NCI-H82 treated with DMSO at 0.1 percent for 48 hours (cell line): ENCODE data around the gene CYP2J2.
A peak's percentile ranks its signal among the peaks of the same experiment; 100 is the strongest.
"Not testable (repeated sequence)": the region's sequence is repeated elsewhere in the genome, so short reads cannot be mapped to it uniquely, and the experiment has no call there.

Experiments used
- DNase-seq: peaks from one replicate; lab custom pipeline; 2025; ENCODE audit not compliant: unreplicated experiment; lab: John Stamatoyannopoulos, UW

CYP2J2 gene, protein sequence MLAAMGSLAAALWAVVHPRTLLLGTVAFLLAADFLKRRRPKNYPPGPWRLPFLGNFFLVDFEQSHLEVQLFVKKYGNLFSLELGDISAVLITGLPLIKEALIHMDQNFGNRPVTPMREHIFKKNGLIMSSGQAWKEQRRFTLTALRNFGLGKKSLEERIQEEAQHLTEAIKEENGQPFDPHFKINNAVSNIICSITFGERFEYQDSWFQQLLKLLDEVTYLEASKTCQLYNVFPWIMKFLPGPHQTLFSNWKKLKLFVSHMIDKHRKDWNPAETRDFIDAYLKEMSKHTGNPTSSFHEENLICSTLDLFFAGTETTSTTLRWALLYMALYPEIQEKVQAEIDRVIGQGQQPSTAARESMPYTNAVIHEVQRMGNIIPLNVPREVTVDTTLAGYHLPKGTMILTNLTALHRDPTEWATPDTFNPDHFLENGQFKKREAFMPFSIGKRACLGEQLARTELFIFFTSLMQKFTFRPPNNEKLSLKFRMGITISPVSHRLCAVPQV

DNA sequence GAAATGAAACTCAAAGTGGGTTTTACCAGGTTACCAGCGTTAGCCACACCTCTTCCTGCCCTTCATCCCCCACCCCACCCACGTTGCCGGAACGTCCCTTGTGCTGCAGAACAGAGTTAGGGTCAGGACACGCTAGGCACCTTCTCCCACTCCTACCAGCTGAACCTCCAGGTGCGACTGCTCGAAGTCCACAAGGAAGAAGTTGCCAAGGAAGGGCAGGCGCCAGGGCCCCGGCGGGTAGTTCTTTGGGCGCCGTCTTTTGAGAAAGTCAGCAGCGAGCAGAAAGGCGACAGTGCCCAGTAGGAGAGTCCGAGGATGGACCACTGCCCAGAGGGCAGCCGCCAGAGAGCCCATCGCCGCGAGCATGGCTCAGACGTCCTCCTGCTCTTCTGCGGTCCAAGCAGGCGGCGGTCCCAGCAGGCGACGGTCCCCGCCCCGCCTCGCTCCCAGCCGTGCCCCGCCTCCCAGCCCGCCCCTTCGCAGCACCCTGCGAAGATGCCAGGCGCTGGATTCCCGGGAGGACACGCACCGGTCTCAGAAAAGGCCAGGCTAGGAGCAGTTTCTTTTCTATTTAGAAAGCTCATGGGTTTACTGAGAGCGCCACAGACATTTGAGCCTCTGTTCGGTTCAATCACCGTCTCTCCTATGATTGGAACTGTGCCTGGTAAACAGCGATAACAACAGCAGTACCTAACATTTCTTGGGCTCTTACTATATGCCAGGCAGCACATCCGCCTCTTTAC, at the start of gene CYP2J2:
CYP2J2 (minus strand) TSS at position 393 of the 743 bp plus-strand sequence; CDS start at position 366, 27 bp downstream.
- DNase-seq = no peak

DNA sequence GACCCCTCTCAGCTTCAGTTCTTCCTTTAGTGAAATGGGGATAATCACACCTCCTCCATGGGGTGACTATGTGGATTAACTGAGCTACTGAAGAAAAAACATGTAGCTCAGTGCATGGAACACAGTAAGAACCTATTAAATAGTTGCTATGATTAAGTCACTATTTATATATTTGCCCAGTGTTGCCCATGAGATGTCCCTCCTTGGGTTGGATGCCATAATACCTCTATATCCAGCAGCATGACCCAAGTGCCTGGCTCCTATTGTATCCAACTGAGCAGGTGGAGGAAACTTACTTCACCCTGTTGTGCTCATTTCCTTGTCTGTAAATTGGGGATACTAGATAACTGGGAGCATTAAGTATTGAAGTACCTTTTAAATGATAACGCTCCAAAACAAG, 47.1 kb upstream of the CYP2J2 start:
- DNase-seq = no peak

DNA sequence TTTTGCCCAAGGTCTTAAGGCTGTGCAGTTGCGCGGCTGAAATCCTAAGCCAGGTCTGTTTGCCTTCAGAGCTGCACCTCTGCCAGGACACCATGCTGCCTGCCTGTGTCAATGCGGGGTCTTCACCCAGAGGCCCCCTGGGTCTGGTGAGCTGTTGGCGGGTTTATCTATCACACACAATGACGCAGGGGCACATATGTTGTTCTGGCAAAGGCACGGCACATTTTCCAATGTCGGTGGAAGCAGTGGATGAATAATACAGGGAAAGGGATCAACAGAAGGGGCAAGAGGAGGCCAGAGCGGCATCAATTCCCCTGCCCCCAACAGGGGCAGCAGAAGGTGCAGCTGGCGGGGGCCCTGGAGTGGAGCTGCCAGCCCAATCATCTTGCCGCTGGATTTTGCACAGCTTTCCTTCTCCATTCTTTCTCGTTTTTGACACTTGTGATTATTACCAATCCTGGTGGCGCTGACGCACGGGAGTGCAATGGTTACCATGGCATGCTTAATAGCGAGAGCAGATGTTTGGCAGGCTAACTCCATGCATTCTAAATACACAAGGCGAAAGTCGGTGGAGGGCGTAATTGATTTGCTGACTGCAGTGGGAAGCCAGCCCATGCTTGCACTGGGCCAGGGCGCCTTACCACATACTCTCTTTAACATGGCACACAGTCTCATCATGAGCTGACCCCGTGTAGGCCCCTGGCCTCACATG, 45.8 kb upstream of the CYP2J2 start:
- DNase-seq = no peak

DNA sequence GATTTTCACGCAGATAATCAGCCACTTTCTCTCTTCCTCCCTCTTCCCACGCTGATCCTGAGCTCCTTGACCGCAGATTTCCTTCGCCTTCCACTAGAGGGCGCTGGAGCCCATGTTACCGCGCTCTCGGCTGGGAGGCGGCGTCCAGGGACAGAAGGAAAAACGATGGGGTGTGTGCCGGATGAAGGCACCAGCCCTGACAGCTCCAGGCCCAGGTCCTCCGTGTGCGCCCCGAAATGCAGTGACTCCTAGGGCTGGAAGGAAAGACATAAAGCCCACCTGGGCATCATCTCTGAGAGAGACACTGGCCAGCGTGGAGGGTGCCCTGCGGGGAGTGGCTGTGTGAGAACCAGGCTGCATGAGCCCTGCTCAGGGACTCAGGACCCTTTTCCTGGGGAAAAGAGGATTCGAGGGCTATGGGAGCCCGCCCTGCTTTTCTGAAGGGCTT, 44.9 kb upstream of the CYP2J2 start:
- peak; percentile 55 for DNase-seq

DNA sequence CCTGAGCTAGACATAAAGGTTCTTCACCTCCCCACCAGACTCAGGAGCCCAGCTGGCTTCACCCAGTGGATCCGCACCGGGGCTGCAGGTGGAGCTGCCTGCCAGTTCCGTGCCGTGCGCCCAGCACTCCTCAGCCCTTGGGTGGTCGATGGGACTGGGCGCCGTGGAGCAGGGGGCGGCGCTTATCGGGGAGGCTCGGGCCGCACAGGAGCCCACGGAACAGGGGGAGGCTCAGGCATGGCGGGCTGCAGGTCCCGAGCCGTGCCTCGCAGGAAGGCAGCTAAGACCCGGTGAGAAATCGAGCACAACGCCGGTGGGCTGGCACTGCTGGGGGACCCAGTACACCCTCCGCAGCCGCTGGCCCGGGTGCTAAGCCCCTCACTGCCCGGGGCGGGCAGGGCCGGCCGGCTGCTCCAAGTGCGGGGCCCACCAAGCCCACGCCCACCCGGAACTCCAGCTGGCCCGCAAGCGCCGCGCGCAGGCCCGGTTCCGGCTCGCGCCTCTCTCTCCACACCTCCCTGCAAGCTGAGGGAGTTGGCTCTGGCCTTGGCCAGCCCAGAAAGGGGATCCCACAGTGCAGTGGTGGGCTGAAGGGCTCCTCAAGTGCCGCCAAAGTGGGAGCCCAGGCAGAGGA, 43.1 kb upstream of the CYP2J2 start:
- not testable (repeated sequence) for DNase-seq

DNA sequence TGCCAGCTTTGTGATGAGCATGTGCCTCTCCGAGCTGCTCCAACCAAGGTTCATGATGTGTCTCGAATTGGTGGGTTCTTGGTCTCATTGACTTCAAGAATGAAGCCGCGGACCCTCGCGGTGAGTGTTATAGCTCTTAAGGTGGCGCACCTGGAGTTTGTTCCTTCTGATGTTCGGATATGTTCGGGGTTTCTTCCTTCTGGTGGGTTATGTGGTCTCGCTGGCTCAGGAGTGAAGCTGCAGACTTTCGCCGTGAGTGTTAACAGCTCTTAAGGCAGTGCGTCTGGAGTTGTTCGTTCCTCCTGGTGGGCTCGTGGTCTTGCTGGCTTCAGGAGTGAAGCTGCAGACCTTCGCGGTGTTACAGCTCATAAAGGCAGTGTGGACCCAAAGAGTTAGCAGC, 42.2 kb upstream of the CYP2J2 start:
- not testable (repeated sequence) for DNase-seq

DNA sequence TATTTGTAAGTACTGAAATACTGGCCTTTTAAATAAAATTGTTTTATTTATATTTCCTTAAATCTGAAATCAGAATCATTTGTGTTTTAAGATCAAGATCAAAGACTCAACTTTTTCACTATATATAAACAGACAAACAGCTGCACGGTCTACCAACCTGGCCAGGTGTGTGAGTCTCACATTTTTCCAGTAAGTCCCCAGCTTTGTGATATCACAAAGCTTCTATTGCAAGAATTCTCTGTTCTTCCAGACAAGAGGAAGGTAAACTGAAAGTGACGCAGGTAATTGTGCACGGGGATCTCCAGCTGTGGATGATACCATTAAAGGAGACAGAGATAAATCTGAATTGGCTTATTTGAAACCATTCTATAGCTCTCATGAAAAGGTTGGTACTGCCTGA, 41.2 kb upstream of the CYP2J2 start:
- DNase-seq = no peak

DNA sequence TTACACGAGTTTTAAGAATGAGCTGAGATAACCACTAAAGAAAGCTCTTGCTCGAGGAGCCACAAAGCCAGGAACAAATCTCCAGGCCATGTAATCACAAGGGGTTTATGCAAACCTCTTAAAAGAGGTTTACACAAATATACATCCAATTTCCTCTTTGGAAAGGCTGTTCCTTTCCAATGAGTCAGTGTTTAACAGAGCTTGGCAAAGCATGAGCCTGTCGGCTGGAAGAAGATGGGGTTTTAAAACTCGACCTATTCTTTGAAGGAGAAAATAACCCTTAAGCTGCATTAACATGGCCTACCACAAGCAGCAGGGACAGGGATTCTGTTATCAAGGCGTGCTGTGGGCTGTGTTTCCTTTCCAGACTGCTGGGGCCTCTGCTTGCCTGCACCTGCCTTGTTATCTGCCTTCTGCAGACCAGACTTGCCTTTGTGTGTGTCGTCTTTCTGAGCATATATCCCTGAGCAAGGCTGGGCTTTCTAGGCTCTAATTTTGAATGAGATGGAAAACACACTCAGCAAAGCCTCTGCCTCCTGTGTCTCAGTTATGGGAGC, 40.6 kb upstream of the CYP2J2 start:
- DNase-seq = no peak

DNA sequence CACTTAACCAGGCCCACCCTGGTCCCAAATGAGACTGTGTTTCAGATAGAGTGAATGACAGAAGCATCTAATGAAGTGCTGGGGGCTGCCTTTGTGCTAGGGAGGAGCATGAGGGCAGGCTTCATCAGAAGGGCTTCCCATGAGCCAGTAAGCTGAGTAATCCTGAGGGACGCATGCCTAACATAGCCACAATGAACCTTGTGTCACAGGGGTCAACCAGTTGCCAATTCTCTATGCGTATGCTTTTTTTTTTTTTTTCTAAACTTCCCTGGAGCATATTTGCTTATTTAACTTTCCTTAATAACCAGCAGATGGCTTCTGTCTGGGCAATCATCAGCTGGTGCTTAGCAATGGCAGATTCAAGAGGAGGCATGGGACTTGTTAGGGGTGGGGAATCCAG, 25.5 kb upstream of the CYP2J2 start:
- no peak for DNase-seq

DNA sequence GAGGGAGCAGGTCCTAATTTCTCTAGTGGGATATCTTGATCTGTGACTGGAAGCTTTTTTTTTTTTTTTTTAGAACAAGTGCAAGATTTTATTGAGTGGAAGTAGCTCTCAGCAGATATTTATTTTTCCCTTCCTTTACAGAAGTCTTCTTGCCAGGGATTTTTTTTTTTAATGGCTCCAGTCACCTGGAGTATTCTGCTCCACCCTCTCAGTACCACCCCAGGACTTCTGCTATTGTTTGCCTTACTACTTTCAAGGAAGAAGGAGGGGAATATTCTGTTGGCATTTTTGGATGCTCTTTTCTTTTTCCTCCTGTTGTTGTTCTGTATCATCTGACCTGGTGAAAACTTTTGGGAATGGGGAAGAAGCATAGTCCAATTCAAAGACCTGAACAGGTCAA, 23.1 kb upstream of the CYP2J2 start:
- no peak for DNase-seq

DNA sequence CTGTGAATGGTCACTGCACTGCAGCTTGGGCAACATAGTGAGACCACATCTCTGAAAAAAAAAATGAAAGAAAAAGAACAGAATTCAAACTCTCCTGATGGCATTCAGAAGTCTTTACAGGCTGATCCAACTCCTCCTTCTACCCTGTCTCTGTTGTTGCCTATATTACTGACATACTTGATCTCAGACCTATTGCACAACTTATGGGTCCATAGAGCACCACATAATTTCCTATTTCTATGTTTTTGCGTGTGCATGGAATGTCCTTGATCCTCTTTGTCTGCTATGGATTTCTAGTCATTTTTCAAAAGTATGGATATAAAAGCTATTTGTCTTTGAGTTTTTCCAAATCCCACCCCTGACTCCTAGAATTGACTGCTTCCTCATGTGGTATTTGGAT, 22.4 kb upstream of the CYP2J2 start:
- no peak for DNase-seq

DNA sequence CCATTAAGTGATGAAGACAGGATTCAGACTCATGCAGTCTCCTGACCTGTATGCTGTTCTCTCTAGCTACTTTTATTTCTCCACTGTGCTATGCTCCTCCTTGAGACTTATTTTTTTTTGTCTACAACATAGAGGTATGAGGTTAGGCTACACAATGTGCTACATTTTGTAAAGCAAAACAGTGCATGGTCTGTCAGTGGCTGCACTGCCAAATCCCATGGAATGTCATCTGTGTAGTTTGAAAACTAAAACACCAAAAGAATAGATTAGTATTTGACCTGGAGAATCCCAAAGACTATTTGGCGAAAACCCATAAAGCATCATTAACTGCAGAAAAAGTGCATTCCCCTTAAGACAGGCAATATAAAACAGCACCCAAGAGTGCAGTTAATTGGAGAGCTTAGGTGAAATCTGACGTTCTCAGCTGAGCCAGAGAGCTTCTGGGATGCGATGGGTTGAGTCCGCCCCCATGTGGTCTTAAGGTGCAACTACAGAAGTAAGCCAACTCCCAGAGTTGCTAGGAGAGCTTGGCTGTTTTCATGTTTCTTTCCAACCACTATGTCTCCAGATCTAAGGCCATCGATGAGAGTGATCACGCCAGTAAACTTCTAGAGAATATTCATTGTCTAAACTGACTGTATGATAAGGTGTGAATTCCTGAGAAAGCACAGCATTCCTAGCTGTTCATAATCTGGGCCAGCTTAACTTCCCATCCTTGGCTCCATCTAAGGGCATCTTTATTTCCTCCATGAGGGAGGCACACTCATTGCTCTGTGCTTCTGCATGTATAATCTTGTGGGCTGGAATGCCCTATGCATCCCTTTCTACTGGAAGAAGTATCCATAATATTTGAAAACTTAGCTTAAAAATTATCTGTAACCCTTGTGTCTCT, 20.7 kb upstream of the CYP2J2 start:
- DNase-seq = peak; percentile 18

DNA sequence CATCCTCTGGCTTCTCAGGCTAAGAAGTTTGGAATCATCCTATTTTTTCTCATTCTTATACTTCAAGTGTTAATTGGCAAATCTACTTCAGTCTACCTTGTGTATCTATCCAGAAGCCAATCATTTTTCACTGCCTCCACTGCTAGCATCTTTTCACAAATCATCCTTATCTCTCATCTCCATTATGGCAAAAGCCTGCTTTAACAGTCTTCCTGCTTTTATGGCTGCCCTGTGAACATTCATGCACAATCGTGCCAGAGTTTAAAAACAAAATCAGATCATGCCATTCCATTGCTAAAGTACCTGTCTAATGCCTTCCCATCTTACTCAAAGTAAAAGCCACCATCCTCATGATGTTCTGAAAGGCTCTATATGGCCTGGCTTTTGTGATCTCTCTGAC, 19.2 kb upstream of the CYP2J2 start:
- no peak for DNase-seq

DNA sequence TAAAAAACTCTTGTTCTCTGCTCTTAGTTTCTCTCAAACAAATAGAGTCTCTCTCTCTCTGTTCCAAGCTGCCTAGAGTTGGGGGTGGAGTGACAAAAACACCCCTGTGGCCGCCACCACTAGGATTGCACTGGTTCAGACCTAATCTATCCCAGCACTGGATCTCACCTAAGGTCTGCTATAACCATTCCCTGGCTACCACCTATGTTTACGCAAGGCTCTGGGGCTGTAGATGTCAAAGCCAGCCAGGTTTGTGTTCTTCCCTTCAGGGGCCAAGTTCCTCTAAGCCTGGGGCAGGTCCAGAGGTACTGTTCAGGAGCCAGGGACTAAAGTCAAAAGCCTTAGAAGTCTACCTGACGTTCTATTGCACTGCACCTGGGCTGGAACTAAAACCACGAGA, 12.8 kb upstream of the CYP2J2 start:
- DNase-seq = no peak

DNA sequence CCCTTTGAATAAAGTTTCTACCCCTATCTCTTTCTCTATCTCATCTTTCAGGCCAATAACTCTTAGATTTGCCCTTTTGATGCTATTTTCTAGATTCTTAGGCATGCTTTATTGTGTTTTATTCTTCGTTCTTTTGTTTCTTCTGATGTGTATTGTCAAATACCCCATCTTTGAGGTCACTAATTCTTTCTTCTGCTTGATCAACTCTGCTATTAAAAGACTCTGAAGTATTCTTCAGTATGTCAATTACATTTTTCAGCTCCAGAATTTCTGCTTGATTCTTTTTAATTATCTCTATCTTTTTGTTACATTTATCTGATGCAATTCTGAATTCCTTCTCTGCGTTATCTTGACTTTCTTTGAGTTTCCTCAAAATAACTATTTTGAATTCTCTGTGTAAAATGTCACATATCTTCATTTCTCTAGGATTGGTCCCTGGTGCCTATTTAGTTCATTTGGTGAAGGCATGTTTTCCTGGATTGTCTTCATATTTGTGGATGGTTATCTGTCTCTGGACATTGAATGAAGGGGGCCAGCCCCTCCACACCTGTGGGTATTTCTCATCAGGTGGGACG, 11.2 kb upstream of the CYP2J2 start:
- DNase-seq = no peak

DNA sequence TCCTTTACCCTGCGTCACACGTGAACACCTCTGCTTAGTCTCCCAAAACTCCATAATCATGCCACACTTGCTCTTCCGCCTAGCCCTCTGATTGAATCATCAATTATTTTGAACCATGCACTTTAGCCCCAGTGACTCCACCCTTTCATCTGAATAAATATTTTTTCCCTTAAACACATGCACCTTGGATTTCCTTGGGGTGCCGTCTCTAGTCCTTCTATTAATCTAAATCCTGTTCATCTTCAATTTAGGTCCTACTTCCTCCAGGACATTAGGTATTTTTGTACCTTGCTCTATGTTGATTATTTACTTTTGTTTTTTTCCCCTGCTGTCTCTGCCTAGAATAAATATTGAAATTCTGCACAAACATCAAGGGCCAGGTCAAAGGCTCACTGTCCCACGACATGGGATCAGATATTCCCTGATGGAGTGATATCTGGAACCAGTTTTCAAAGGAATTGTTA, 9.8 kb upstream of the CYP2J2 start:
- DNase-seq = no peak

DNA sequence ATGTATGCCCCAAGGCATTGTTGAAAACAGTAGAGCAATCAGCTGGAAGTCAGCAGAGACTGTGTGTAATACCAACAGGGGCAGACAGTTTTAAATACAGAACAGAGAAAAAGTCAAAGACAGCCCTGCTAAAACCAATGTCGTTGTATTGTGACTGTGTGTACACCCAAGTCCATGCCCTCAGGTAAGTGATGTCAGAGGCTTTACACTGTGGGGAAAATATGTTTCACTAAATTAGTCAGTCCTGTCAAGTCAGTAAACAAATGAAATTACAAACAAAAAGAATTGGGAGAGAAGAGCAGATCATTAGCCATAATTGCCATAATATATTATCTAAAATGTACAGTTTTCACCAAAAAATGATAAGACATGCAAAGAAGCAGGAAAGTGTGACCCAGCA, 2.4 kb upstream of the CYP2J2 start:
- DNase-seq = no peak

DNA sequence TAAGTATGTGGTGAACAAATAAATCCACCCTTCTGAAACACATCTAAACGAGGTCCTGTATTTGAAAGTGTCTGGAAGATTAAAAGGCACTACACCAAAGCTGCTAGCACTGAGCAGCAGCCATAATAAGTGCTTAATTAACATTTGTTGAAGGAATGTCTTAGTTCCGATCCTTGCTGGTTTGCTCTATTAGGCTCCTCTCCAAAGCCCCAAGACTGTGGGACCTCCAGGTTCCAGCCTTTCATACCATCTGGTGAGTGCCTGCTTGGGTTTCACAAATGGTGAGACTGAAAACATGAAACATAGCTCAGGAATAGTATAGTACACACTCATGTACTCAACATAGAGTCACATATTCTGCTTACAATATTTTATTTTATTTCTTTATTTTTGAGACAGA, 640 bp upstream of the CYP2J2 start:
- no peak for DNase-seq

DNA sequence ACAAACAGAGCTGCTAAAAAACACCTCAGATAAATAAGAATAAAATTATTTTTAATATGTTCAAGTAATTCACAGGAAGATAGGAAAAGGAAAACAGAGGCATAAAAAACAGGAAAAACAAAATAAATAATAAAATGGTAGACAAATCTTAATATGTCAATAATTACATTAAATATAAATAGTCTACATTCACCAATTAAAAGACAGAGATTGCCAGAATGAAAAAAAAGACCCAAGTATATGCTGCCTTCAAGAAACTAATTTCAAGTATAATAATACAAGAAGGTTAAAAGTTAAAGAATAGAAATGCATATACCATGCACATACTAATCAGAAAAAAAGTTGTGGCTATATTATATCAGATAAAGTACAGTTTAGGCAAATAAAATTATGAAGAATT, 1.9 kb downstream of the CYP2J2 start:
- DNase-seq = no peak
